MM.1S (cell line): Measurements from ENCODE around the gene PFDN4.
"Not testable (repeated sequence)": the region's sequence is repeated elsewhere in the genome, so short reads cannot be mapped to it uniquely, and the experiment has no call there.

ENCODE experiments used
- DNase-seq: peaks from one replicate; pipeline ENCODE4 v3.0.0-alpha.2; 2015
- H2AFZ ChIP-seq: fragments of 300-600 bp; sonication (generic); 2 replicates; pipeline ENCODE4 v1.6.0; 2016; ENCODE audit warnings: antibody characterized with exemption, low read length
- H3F3A ChIP-seq: fragments of 300-600 bp; sonication (generic); 2 replicates; pipeline ENCODE4 v1.6.1; 2016; ENCODE audit warnings: mild to moderate bottlenecking, antibody characterized with exemption, low read length, moderate library complexity, mixed read lengths; ENCODE audit not compliant: insufficient read depth
- H3K27ac ChIP-seq: fragments of 300-600 bp; sonication (generic); 2 replicates; pipeline ENCODE4 v1.5.1; 2016; ENCODE audit warnings: mild to moderate bottlenecking, low read length
- H3K27me3 ChIP-seq: fragments of 300-600 bp; sonication (generic); replicated peaks from 2 replicates; pipeline ENCODE4 v1.6.0; 2016; ENCODE audit warnings: low read length; ENCODE audit not compliant: insufficient read depth
- H3K36me3 ChIP-seq: fragments of 300-600 bp; sonication (generic); replicated peaks from 2 replicates; pipeline ENCODE4 v1.6.1; 2016; ENCODE audit warnings: mild to moderate bottlenecking, low read length, mixed read lengths; ENCODE audit not compliant: insufficient read depth
- H3K4me1 ChIP-seq: fragments of 300-600 bp; sonication (generic); 2 replicates; pipeline ENCODE4 v1.6.1; 2016; ENCODE audit warnings: low read length, mixed read lengths
- H3K4me2 ChIP-seq: fragments of 300-600 bp; sonication (generic); 2 replicates; pipeline ENCODE4 v1.6.0; 2016; ENCODE audit warnings: low read depth, low read length
- H3K4me3 ChIP-seq: fragments of 300-600 bp; sonication (generic); 2 replicates; pipeline ENCODE4 v1.5.1; 2016; ENCODE audit warnings: low read length, mixed read lengths
- H3K79me2 ChIP-seq: fragments of 300-600 bp; sonication (generic); 2 replicates; pipeline ENCODE4 v1.6.1; 2016; ENCODE audit warnings: mixed run types, low read length, mixed read lengths
- H3K9ac ChIP-seq: fragments of 300-600 bp; sonication (generic); 2 replicates; pipeline ENCODE4 v1.6.1; 2016; ENCODE audit warnings: low read length, mixed read lengths
- H3K9me2 ChIP-seq: fragments of 300-600 bp; sonication (generic); replicated peaks from 2 replicates; pipeline ENCODE4 v1.6.1; 2016; ENCODE audit warnings: mild to moderate bottlenecking, low read length, mixed read lengths; ENCODE audit not compliant: insufficient read depth
- H3K9me3 ChIP-seq: fragments of 300-600 bp; sonication (generic); replicated peaks from 2 replicates; pipeline ENCODE4 v1.6.1; 2016; ENCODE audit warnings: mild to moderate bottlenecking, low read length, mixed read lengths; ENCODE audit not compliant: insufficient read depth
- H4K20me1 ChIP-seq: fragments of 300-600 bp; sonication (generic); 2 replicates; pipeline ENCODE4 v1.6.1; 2016; ENCODE audit warnings: mild to moderate bottlenecking, low read length, moderate library complexity, mixed read lengths; ENCODE audit not compliant: insufficient read depth
- EZH2 ChIP-seq: fragments of 300-600 bp; sonication (generic); optimal IDR thresholded peaks from 2 replicates; pipeline ENCODE3; 2017; ENCODE audit warnings: low read depth, mild to moderate bottlenecking, antibody characterized with exemption, low read length, mixed read lengths
- EZH2phosphoT487 ChIP-seq: fragments of 300-600 bp; sonication (generic); IDR thresholded peaks from 2 replicates; pipeline ENCODE4 v1.6.1; 2018; ENCODE audit warnings: antibody characterized with exemption, low read length
- TF ChIP-seq, protein P1 (sequence below): fragments of 300-600 bp; sonication (generic); IDR thresholded peaks from 2 replicates; pipeline ENCODE4 v1.5.1; 2016; ENCODE audit warnings: antibody characterized with exemption, low read length, mixed read lengths

The PFDN4 gene

DNA sequence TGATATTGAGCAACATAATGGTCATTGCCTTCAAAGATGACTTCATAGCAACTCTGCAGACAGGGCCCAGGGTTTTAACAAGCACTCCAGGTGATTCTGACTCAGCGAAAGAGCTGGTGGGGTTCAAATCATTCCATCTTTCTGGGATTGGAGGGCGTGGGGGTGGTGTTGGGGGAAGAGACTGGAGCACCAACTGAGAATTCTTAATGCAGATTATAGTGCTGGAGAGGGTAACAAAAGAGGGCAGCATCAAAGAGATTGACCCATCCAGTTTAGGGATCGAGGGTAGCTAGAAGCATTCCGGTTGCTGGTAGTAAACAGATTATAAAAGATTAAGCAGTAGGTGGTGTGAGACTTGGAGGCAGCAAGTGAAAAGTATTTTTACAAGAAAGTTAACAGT lies 15.9 kb downstream of the PFDN4 start:
- Histone ChIP-seq H3K27ac (no peak overlapping the region), H3K36me3 (no peaks in the 10 kb centered on the region), H3K4me3 (no peak overlapping the region), H4K20me1 (no peaks in the 10 kb centered on the region), H3K9me2 (no peaks in the 10 kb centered on the region), H2AFZ (no peak overlapping the region), H3K9ac (no peak overlapping the region), H3K9me3 (no peaks in the 10 kb centered on the region), H3F3A (no peaks in the 10 kb centered on the region), H3K27me3 (no peaks in the 10 kb centered on the region), H3K79me2 (no peaks in the 10 kb centered on the region), H3K4me2 (no peak overlapping the region), H3K4me1 (peaks cover 31% of the 10 kb centered on the region)
- TF ChIP-seq EZH2phosphoT487 (no peak), EZH2 (no peak)
- TF ChIP-seq, protein P1, sequence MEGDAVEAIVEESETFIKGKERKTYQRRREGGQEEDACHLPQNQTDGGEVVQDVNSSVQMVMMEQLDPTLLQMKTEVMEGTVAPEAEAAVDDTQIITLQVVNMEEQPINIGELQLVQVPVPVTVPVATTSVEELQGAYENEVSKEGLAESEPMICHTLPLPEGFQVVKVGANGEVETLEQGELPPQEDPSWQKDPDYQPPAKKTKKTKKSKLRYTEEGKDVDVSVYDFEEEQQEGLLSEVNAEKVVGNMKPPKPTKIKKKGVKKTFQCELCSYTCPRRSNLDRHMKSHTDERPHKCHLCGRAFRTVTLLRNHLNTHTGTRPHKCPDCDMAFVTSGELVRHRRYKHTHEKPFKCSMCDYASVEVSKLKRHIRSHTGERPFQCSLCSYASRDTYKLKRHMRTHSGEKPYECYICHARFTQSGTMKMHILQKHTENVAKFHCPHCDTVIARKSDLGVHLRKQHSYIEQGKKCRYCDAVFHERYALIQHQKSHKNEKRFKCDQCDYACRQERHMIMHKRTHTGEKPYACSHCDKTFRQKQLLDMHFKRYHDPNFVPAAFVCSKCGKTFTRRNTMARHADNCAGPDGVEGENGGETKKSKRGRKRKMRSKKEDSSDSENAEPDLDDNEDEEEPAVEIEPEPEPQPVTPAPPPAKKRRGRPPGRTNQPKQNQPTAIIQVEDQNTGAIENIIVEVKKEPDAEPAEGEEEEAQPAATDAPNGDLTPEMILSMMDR, result no peak
- DNase-seq, result no peak

DNA sequence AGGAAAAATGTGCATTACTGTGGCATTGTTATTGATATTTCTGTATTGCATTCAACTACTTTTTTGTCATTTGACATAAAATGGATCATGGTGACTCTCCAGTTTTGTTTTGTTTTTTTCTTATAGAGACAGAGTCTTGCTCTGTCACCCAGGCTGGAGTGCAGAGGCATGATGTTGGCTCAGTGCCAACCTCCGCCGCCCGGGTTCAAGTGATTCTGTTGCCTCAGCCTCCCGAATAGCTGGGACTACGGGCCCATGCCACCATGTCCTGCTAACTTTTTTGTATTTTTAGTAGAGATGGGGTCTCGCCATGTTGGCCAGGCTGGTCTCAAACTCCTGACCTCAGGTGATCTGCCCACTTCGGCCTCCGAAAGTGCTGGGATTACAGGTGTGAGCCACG lies 16.8 kb downstream of the PFDN4 start:
- not testable (repeated sequence) for H3K4me2 ChIP-seq, H3F3A ChIP-seq, H3K36me3 ChIP-seq, H3K9me3 ChIP-seq, H3K9me2 ChIP-seq, H3K27ac ChIP-seq, H2AFZ ChIP-seq, H3K27me3 ChIP-seq, H3K9ac ChIP-seq, H3K4me3 ChIP-seq, H3K79me2 ChIP-seq, DNase-seq, H4K20me1 ChIP-seq
- H3K4me1 ChIP-seq, result peaks cover 31% of the 10 kb centered on the region

GRCh38 chr20:54227241-54227640 lies 19.4 kb downstream of the PFDN4 start:
- Histone ChIP-seq H3K36me3 (no peaks in the 10 kb centered on the region), H4K20me1 (no peaks in the 10 kb centered on the region), H3K4me2 (0 out of 2 replicates have a peak overlapping the region, but pooled peaks have one; percentile 12), H3K4me1 (peaks cover 11% of the 10 kb centered on the region), H3K9ac (no peak overlapping the region), H3K27ac (no peak overlapping the region), H3K27me3 (no peaks in the 10 kb centered on the region), H3K79me2 (no peaks in the 10 kb centered on the region), H3F3A (no peaks in the 10 kb centered on the region), H3K4me3 (no peak overlapping the region), H3K9me3 (no peaks in the 10 kb centered on the region), H3K9me2 (no peaks in the 10 kb centered on the region), H2AFZ (no peak overlapping the region)
- no peak for TF ChIP-seq EZH2phosphoT487
- TF ChIP-seq, protein P1, result no peak
- TF ChIP-seq EZH2, result no peak
- peak; percentile 58 for DNase-seq

DNA sequence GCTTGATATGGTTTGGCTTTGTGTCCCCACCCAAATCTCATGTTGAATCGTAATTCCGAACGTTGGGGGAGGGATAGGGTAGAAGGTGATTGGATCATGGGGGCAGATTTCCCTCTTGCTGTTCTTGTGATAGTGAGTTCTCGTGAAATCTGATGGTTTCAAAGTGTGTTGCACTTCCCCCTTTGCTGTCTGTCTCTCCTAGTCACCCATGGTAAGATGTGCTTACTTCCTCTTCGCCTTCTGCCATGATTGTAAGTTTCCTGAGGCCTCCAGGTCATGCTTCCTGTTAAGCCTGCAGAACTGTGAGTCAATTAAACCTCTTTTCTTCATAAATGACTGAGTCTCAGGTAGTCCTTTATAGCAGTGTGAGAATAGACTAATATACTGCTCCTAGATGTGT lies 19.9 kb downstream of the PFDN4 start:
- Histone ChIP-seq H3K27ac (no peak overlapping the region), H4K20me1 (no peaks in the 10 kb centered on the region), H3K4me2 (no peak overlapping the region), H3K79me2 (no peaks in the 10 kb centered on the region), H3K27me3 (no peaks in the 10 kb centered on the region), H2AFZ (no peak overlapping the region), H3F3A (no peaks in the 10 kb centered on the region), H3K4me3 (no peak overlapping the region), H3K4me1 (peaks cover 11% of the 10 kb centered on the region), H3K9me2 (no peaks in the 10 kb centered on the region), H3K9ac (no peak overlapping the region), H3K9me3 (no peaks in the 10 kb centered on the region), H3K36me3 (no peaks in the 10 kb centered on the region)
- TF ChIP-seq, protein P1, result no peak
- no peak for TF ChIP-seq EZH2
- TF ChIP-seq EZH2phosphoT487, result no peak
- no peak for DNase-seq
